AG10803 (cell line): Measurements from ENCODE around the gene MAP3K6.

Experiments used
- DNase-seq: peaks from one replicate; pipeline ENCODE4 v3.0.0; 2010; ENCODE audit warnings: low read depth
- H3K4me3 ChIP-seq: 2 replicates; pipeline ENCODE4 v1.5.1; 2011; ENCODE audit warnings: mild to moderate bottlenecking, low read length, control low read depth
- TF ChIP-seq, protein P1 (sequence below): conservative IDR thresholded peaks from 2 replicates; pipeline ENCODE4 v1.5.1; 2011; ENCODE audit warnings: mild to moderate bottlenecking, low read length, control low read depth, inconsistent platforms

Gene MAP3K6

DNA sequence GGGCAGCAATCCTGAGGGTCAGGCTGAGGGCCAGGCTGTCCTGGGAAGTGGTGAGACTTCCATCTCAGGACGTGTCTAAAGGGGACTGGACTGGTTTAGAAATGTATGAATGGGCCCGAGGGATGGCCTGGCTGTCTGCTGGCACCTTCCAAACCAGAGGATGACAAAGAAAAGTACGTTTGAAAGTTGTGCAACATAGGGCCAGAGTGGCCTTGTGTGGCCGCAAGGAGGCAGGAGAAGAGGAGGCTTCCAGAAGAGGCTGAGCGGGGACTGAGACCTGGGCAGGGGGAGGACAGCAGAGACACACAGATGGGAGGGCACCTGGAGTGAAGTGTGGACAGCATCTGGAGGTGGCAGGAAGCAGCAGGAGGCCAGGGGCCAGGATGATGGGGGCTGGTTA lies 27.5 kb downstream of the MAP3K6 start:
- DNase-seq = peak; percentile 10
- TF ChIP-seq, protein P1, sequence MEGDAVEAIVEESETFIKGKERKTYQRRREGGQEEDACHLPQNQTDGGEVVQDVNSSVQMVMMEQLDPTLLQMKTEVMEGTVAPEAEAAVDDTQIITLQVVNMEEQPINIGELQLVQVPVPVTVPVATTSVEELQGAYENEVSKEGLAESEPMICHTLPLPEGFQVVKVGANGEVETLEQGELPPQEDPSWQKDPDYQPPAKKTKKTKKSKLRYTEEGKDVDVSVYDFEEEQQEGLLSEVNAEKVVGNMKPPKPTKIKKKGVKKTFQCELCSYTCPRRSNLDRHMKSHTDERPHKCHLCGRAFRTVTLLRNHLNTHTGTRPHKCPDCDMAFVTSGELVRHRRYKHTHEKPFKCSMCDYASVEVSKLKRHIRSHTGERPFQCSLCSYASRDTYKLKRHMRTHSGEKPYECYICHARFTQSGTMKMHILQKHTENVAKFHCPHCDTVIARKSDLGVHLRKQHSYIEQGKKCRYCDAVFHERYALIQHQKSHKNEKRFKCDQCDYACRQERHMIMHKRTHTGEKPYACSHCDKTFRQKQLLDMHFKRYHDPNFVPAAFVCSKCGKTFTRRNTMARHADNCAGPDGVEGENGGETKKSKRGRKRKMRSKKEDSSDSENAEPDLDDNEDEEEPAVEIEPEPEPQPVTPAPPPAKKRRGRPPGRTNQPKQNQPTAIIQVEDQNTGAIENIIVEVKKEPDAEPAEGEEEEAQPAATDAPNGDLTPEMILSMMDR = no peak

DNA sequence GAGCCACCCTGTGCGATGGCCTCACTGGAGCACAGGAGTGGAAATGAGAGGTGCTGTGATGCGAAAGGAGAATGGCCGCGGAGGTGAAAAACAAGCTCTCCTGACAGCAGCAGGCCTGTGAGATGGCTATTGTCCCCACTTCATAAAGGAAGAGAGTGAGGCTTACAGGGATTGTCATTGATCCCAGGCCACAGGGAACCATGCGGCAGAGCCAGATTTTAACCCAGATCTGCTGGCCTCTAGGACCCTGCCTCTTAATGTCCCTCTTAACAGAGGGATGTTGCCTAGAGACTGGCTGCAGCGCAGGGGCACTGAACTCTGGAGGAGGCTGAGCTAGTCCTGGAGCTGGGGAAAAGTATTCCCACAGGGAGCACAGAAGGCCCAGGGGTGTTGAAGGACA lies 28.0 kb downstream of the MAP3K6 start:
- no peak for DNase-seq
- H3K4me3 ChIP-seq = no peak overlapping the region
- TF ChIP-seq, protein P1 = no peak

More for the DNA sequence above, 27.5 kb downstream of the MAP3K6 start:
- H3K4me3 ChIP-seq = no peak overlapping the region

DNA sequence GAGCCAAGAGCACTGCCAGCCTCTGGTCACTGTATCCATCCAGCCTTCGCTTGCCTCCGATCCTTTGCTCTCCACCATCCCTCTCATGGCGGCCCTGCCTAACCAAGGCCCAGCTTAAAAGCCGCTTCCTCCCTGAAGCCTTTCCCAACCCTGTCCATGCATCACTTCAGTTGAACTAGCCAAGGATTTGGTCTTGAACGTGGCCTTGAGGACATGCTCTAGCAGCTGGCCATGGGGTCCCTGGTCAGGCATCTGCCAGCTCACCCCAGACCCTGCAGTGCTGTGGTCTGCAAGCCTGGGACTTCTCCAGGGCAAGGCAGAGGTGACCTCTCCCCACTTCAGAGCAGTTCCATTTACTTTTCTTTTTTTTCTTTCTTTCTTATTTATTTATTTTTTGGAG lies 30.0 kb downstream of the MAP3K6 start:
- H3K4me3 ChIP-seq = no peak overlapping the region
- DNase-seq = no peak
- TF ChIP-seq, protein P1 = no peak

DNA sequence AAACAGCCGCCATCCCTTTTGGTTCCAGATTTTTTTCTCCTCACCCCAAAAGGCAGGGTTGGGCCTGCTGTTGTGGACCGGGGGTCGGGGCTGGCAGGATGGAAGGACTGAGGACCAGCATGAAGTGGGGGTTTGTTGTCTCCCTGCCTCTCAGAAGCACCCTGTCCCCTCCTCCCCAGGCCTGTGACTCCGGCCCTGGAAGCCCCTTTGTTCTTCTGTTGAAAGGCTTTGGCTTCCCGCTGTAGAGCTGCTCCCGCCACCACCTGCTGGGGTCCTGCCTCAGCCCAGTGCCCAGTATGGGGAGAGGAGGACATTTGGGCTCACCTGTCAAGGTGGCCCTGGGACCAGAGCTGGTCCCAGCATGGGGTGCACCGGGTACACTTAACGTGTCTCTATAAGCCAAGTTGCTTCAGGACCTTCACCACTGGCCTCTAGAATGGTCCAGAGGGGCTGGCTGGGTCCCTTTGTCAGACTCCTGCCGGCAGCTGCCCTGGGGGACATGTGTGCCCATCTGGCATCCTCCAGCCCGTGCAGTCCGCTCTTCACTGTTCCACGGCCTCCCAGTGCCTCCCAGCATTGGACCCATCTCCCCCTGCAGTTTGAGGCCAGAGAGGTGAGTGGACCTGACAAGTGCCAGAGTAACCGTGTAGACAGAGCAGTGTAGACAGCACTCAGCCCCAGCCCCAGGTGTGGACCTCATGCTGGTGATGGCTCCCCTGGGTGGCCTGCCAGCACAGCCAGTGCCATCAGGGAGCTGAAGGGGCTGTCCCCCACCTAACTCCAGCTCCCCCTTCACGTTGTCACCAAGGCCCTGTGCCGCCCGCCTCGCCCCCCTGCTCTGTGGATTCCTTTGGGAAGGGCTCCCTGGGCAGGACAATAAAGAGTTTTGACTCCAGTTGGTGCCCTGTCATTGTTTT lies 31.0 kb downstream of the MAP3K6 start:
- no peak overlapping the region for H3K4me3 ChIP-seq
- TF ChIP-seq, protein P1 = no peak
- no peak for DNase-seq

DNA sequence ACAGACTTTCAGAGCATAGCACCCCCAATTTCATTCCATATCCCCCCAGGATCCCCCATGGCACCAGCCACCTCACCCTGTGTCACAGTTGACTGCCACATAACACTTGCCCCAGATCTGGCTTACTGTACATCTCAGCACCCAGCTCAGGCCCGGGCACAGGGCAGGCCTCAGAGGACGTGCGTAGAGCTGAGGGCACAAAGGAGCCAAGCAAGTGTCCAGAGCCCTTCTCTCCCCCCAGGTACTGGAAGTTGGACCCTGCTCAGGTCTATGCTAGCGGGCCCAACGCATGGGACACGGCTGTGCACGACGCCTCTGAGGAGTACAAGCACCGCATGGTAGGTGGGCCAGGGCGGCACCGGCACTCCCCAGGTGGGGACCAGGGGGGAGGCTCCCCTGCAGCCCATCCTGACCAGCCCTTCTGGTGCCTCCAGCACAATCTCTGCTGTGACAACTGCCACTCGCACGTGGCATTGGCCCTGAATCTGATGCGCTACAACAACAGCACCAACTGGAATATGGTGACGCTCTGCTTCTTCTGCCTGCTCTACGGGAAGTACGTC lies 33.0 kb downstream of the MAP3K6 start:
- H3K4me3 ChIP-seq = no peak overlapping the region
- DNase-seq = no peak
- TF ChIP-seq, protein P1 = no peak

DNA sequence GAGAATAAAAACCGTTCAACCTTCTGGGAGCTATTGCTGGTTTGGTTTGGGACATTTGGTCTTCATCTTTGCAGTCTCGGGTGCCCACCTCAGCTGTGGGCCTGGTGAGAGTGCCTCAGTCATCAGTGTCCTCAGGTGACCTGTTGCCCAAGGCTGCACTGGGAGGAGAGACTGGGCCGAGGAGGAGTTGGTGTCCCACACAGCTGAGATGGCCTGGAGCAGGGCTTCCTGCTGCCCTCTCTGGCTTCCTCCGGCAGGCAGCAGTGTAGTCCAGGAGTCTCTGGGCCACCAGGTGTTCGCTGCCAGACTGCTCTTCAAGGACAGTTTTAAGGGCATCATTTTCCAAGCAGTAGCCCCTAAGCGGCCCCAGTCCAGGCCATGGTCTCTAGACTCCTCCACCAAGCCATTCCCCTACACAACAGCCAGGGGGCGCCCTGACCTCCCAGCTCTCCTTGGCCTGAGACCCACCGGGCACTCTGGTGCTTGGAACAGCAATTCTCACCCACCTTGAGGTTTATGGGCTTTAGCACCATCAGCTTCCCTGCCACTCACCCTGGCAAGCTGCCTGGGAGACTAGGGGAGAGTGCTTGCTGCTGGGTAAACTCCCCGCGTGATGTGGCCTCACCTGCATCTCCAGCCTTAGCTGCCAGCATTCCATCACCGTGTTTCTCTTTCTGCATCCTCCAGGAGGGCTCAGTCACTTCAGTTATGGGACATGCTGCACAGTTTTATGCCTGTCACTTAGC lies 34.1 kb downstream of the MAP3K6 start:
- peak; percentile 28 for DNase-seq
- H3K4me3 ChIP-seq = no peak overlapping the region
- TF ChIP-seq, protein P1 = peak; percentile 81
